Germinal center (tissue), 1 donor: ENCODE results near the gene TREML4.
"Not testable (repeated sequence)": the region's sequence is repeated elsewhere in the genome, so short reads cannot be mapped to it uniquely, and the experiment has no call there.

Experiments
- DNase-seq: peaks from one replicate; pipeline ENCODE4 v3.0.0; 2012; ENCODE audit warnings: mixed read lengths, low spot score

The TREML4 gene

GRCh38 chr6:41228096-41228495 is at the start of gene TREML4:
TREML4 (plus strand) TSS chr6:41228349; CDS start chr6:41228428, 79 bp downstream.
- DNase-seq = peak; percentile 34

- DNase-seq = no peak
These were observed 49.0 kb upstream of the TREML4 start for GRCh38 chr6:41179163-41179562.

GRCh38 chr6:41181566-41181965 is 46.6 kb upstream of the TREML4 start:
- DNase-seq = no peak

- peak; percentile 70 for DNase-seq
These were observed 45.8 kb upstream of the TREML4 start for GRCh38 chr6:41182069-41183034.

GRCh38 chr6:41184761-41185160 is 43.4 kb upstream of the TREML4 start:
- DNase-seq = no peak

- DNase-seq = no peak
These were observed 42.1 kb upstream of the TREML4 start for GRCh38 chr6:41186031-41186562.

- DNase-seq = no peak
These were observed 39.9 kb upstream of the TREML4 start for GRCh38 chr6:41187924-41188886.

GRCh38 chr6:41189046-41189445 is 39.1 kb upstream of the TREML4 start:
- DNase-seq = not testable (repeated sequence)

- no peak for DNase-seq
These were observed 38.2 kb upstream of the TREML4 start for GRCh38 chr6:41189967-41190366.

GRCh38 chr6:41190791-41191190 is 37.4 kb upstream of the TREML4 start:
- DNase-seq = no peak

GRCh38 chr6:41191569-41191968 is 36.6 kb upstream of the TREML4 start:
- DNase-seq = peak; percentile 35

- no peak for DNase-seq
These were observed 34.9 kb upstream of the TREML4 start for GRCh38 chr6:41193171-41193734.

GRCh38 chr6:41193884-41194283 is 34.3 kb upstream of the TREML4 start:
- no peak for DNase-seq

GRCh38 chr6:41194386-41194785 is 33.8 kb upstream of the TREML4 start:
- DNase-seq = no peak

GRCh38 chr6:41197234-41197633 is 30.9 kb upstream of the TREML4 start:
- no peak for DNase-seq

- no peak for DNase-seq
These were observed 28.4 kb upstream of the TREML4 start for GRCh38 chr6:41199552-41200246.

GRCh38 chr6:41200296-41200900 is 27.8 kb upstream of the TREML4 start:
- peak; percentile 27 for DNase-seq

GRCh38 chr6:41200901-41201763 is 27.0 kb upstream of the TREML4 start, which contains the start of gene TREML2:
TREML2 (minus strand) TSS chr6:41201149; CDS start chr6:41201008, 141 bp downstream.
- peak; percentile 74 for DNase-seq

- DNase-seq = no peak
These were observed 26.4 kb upstream of the TREML4 start for GRCh38 chr6:41201764-41202173.

GRCh38 chr6:41204156-41204555 is 24.0 kb upstream of the TREML4 start:
- no peak for DNase-seq
